Measurements from ENCODE around the gene OR5M8.

DNA sequence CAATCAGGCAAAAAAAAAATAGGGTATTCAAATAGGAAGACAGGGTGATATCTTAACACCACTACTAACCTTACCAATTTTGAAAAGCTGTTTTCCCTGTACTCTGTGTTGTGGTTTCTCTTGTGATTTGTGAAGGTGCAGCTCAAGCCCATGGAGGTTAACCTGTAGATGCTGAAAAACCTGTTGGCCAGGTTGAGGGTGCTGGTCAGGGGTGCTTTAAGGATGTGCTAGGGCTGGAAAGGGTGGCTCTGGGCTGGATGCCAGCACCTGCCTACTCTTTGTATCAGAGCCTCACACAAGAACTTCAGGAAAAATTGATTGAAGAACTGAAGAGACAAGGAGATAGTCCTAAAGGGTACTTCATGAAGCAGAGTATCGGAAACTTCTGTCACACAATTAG lies 18.3 kb upstream of the OR5M8 start:
- TF ChIP-seq, protein P1, sequence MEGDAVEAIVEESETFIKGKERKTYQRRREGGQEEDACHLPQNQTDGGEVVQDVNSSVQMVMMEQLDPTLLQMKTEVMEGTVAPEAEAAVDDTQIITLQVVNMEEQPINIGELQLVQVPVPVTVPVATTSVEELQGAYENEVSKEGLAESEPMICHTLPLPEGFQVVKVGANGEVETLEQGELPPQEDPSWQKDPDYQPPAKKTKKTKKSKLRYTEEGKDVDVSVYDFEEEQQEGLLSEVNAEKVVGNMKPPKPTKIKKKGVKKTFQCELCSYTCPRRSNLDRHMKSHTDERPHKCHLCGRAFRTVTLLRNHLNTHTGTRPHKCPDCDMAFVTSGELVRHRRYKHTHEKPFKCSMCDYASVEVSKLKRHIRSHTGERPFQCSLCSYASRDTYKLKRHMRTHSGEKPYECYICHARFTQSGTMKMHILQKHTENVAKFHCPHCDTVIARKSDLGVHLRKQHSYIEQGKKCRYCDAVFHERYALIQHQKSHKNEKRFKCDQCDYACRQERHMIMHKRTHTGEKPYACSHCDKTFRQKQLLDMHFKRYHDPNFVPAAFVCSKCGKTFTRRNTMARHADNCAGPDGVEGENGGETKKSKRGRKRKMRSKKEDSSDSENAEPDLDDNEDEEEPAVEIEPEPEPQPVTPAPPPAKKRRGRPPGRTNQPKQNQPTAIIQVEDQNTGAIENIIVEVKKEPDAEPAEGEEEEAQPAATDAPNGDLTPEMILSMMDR (IDR thresholded peaks at IDR 0.05; ENCODE audit: insufficient read depth, low read length, poor library complexity, severe bottlenecking), result no peak
- no peak for TF ChIP-seq EZH2phosphoT487 (conservative IDR thresholded peaks at IDR 0.05; ENCODE audit: low read length)
